Lower leg skin (tissue), 3 donors: ENCODE measurements around the gene SLC10A3.

ENCODE experiments used
- CTCF ChIP-seq, 3 donors: fragments of 450-650 bp; IDR thresholded peaks; one replicate each; pipeline ENCODE4 v1.5.1; 2016; ENCODE audit warnings: antibody characterized with exemption in 3 of 3, mild to moderate bottlenecking in 3 of 3, moderate library complexity in 2 of 3
- POLR2A ChIP-seq, 2 donors: fragments of 450-650 bp; IDR thresholded peaks; one replicate each; pipeline ENCODE4 v1.6.1; 2016 to 2017; ENCODE audit warnings: antibody characterized with exemption in 2 of 2, mild to moderate bottlenecking in 1 of 2, moderate library complexity in 1 of 2

- TF ChIP-seq CTCF (IDR thresholded peaks at IDR 0.05) (no peak), POLR2A (IDR thresholded peaks at IDR 0.05) (no peak)
Observed at GRCh38 chrX:154466907-154467306, 23.5 kb downstream of the SLC10A3 start.
